K562 (cell line): Measurements from ENCODE around the gene MOB1A.

ENCODE experiments used
- BRF1 ChIP-seq: IDR thresholded peaks from 3 replicates; pipeline ENCODE4 v1.6.1; 2011; ENCODE audit warnings: borderline replicate concordance, mild to moderate bottlenecking; ENCODE audit not compliant: insufficient read length; ENCODE audit errors: extremely low read depth
- CBX3 ChIP-seq, 2 experiments: IDR thresholded peaks; 1 replicate in 1 of 2; 2 replicates in 1 of 2; pipeline ENCODE4 v1.6.1; 2012; ENCODE audit warnings: inconsistent platforms in 2 of 2, low read length in 2 of 2, borderline replicate concordance in 1 of 2, control low read depth in 1 of 2
- FOXP4 ChIP-seq: sonication (generic); formaldehyde crosslinking; IDR thresholded peaks from 2 replicates; pipeline ENCODE4 v1.8.0; 2022; ENCODE audit warnings: mild to moderate bottlenecking, missing genetic modification reagents, borderline replicate concordance
- MAFK ChIP-seq: IDR thresholded peaks from 2 replicates; pipeline ENCODE4 v1.6.1; 2011; ENCODE audit warnings: low read length, improper control_type of control experiment
- MAX ChIP-seq: sonication (generic); formaldehyde crosslinking; IDR thresholded peaks from 2 replicates; pipeline ENCODE4 v1.9.0; 2022; ENCODE audit warnings: mild to moderate bottlenecking, missing genetic modification reagents
- TAF15 ChIP-seq: fragments of 200-400 bp; formaldehyde crosslinking; IDR thresholded peaks from 2 replicates; pipeline ENCODE4 v1.6.1; 2017; ENCODE audit warnings: mild to moderate bottlenecking, low read depth, low read length, moderate library complexity
- XRCC3 ChIP-seq: fragments of 450-650 bp; IDR thresholded peaks from 2 replicates; pipeline ENCODE4 v1.6.1; 2017; ENCODE audit warnings: mild to moderate bottlenecking, moderate library complexity
- TF ChIP-seq, protein P1 (sequence below), 3 experiments: IDR thresholded peaks in 2 of 3; conservative IDR thresholded peaks in 1 of 3; 2 replicates each; pipeline ENCODE4 v1.5.1; 2011 to 2012; ENCODE audit warnings: low read length in 3 of 3, mild to moderate bottlenecking in 3 of 3, control low read depth in 2 of 3, improper control_type of control experiment in 1 of 3, inconsistent platforms in 1 of 3, low read depth in 1 of 3, mixed read lengths in 1 of 3, moderate library complexity in 1 of 3; ENCODE audit not compliant: insufficient read depth in 2 of 3
- TF ChIP-seq, protein P2 (sequence below): fragments of 450-650 bp; formaldehyde crosslinking; conservative IDR thresholded peaks from 2 replicates; pipeline ENCODE4 v1.4.0; 2022; ENCODE audit warnings: mild to moderate bottlenecking, missing genetic modification characterization

- TF ChIP-seq MAX (CRISPR knock-in tag) (no peak), CBX3 (IDR thresholded peaks at IDR 0.05; ENCODE audit: borderline replicate concordance in 1 of 2, low read length in 2 of 2) (no peak), BRF1 (no peak), MAFK (no peak), FOXP4 (CRISPR knock-in tag) (no peak), TAF15 (no peak), XRCC3 (no peak)
- TF ChIP-seq, protein P1, sequence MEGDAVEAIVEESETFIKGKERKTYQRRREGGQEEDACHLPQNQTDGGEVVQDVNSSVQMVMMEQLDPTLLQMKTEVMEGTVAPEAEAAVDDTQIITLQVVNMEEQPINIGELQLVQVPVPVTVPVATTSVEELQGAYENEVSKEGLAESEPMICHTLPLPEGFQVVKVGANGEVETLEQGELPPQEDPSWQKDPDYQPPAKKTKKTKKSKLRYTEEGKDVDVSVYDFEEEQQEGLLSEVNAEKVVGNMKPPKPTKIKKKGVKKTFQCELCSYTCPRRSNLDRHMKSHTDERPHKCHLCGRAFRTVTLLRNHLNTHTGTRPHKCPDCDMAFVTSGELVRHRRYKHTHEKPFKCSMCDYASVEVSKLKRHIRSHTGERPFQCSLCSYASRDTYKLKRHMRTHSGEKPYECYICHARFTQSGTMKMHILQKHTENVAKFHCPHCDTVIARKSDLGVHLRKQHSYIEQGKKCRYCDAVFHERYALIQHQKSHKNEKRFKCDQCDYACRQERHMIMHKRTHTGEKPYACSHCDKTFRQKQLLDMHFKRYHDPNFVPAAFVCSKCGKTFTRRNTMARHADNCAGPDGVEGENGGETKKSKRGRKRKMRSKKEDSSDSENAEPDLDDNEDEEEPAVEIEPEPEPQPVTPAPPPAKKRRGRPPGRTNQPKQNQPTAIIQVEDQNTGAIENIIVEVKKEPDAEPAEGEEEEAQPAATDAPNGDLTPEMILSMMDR (IDR thresholded peaks at IDR 0.05 in 2 of 3, conservative IDR thresholded peaks at IDR 0.05 in 1 of 3; ENCODE audit: insufficient read depth in 2 of 3, low read depth in 1 of 3, low read length in 3 of 3), result no peak
- TF ChIP-seq, protein P2, sequence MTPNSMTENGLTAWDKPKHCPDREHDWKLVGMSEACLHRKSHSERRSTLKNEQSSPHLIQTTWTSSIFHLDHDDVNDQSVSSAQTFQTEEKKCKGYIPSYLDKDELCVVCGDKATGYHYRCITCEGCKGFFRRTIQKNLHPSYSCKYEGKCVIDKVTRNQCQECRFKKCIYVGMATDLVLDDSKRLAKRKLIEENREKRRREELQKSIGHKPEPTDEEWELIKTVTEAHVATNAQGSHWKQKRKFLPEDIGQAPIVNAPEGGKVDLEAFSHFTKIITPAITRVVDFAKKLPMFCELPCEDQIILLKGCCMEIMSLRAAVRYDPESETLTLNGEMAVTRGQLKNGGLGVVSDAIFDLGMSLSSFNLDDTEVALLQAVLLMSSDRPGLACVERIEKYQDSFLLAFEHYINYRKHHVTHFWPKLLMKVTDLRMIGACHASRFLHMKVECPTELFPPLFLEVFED, result no peak
These were observed 983 bp downstream of the MOB1A start for GRCh38 chr2:74177696-74178095.
